ENCODE measurements around the gene MDP1.
A peak's percentile ranks its signal among the peaks of the same experiment; 100 is the strongest.
"Not testable (repeated sequence)": the region's sequence is repeated elsewhere in the genome, so short reads cannot be mapped to it uniquely, and the experiment has no call there.

The MDP1 gene

GRCh38 chr14:24250354-24250753 is 34.5 kb upstream of the MDP1 start:
- no peak for DNase-seq

GRCh38 chr14:24249230-24250021 is 33.6 kb upstream of the MDP1 start:
- no peak for DNase-seq

GRCh38 chr14:24247422-24247821 is 31.6 kb upstream of the MDP1 start:
- DNase-seq, result no peak

GRCh38 chr14:24246765-24247212 is 30.9 kb upstream of the MDP1 start:
- no peak for DNase-seq

GRCh38 chr14:24245350-24245749 is 29.5 kb upstream of the MDP1 start:
- DNase-seq, result not testable (repeated sequence)

- no peak for DNase-seq
Measured at GRCh38 chr14:24243336-24243836, 27.5 kb upstream of the MDP1 start.

- DNase-seq, result peak; percentile 79
Measured at GRCh38 chr14:24241829-24242443, 26.1 kb upstream of the MDP1 start.

GRCh38 chr14:24240110-24240918 is 24.4 kb upstream of the MDP1 start:
- DNase-seq, result no peak

- DNase-seq, result no peak
Measured at GRCh38 chr14:24238527-24239037, 22.7 kb upstream of the MDP1 start.

- no peak for DNase-seq
Measured at GRCh38 chr14:24238123-24238522, 22.3 kb upstream of the MDP1 start.

- DNase-seq, result no peak
Measured at GRCh38 chr14:24237463-24237955, 21.6 kb upstream of the MDP1 start.

GRCh38 chr14:24236689-24237462 is 21.0 kb upstream of the MDP1 start:
- no peak for DNase-seq

GRCh38 chr14:24235804-24236688 is 20.2 kb upstream of the MDP1 start:
- no peak for DNase-seq

GRCh38 chr14:24234095-24235005 is 18.5 kb upstream of the MDP1 start:
- DNase-seq, result no peak

GRCh38 chr14:24233538-24233866 is 17.6 kb upstream of the MDP1 start:
- DNase-seq, result no peak

GRCh38 chr14:24232645-24233537 is 17.0 kb upstream of the MDP1 start, which contains the start of gene GMPR2:
GMPR2 (plus strand) TSS chr14:24232929; CDS start chr14:24233254, 325 bp downstream.
- DNase-seq, result no peak

GRCh38 chr14:24232121-24232644 is 16.3 kb upstream of the MDP1 start, which contains the start of gene NEDD8:
NEDD8 (minus strand) TSS chr14:24232367; CDS start chr14:24232267, 100 bp downstream.
- no peak for DNase-seq
